Peyer's patch (tissue), 4 donors: ENCODE measurements around the gene UBE2V1. TPM values are rescaled to one million over a fixed set of nuclear protein-coding genes. Genes with fewer than 3 reads are reported as not detected.
"Not testable (repeated sequence)": the region's sequence is repeated elsewhere in the genome, so short reads cannot be mapped to it uniquely, and the experiment has no call there.

Source experiments
- DNase-seq, 3 donors: peaks; one replicate each; pipeline ENCODE4 v3.0.0-alpha.2; 2017 to 2019
- H3K27ac ChIP-seq, 4 donors: fragments of 200-600 bp; sonication (generic); one replicate each; pipeline ENCODE4 v1.5.1; 2016 to 2019
- H3K27me3 ChIP-seq, 2 donors: fragments of 200-600 bp; sonication (generic); one replicate each; pipeline ENCODE4 v1.5.1; 2019
- H3K36me3 ChIP-seq, 3 donors: fragments of 200-600 bp; sonication (generic); one replicate each; pipeline ENCODE4 v1.5.1; 2016 to 2019
- H3K4me1 ChIP-seq, 4 donors: fragments of 200-600 bp; sonication (generic); one replicate each; pipeline ENCODE4 v1.5.1; 2016 to 2019
- H3K4me3 ChIP-seq, 4 donors: fragments of 200-600 bp; sonication (generic); 1 replicate in 3 of 4; 2 replicates in 1 of 4; pipeline ENCODE4 v1.5.1; 2016 to 2019; ENCODE audit warnings: mild to moderate bottlenecking in 1 of 4
- H3K9me3 ChIP-seq, 4 donors: fragments of 200-600 bp; sonication (generic); one replicate each; pipeline ENCODE4 v1.5.1; 2016 to 2019; ENCODE audit warnings: mild to moderate bottlenecking in 1 of 4
- POLR2A ChIP-seq, 2 donors: fragments of 450-650 bp; IDR thresholded peaks; one replicate each; pipeline ENCODE4 v1.5.1; 2017; ENCODE audit warnings: antibody characterized with exemption in 2 of 2, mild to moderate bottlenecking in 2 of 2, moderate library complexity in 2 of 2
- total RNA-seq, 4 donors: library from RNA; depleted of rRNA; stranded (reverse); fragments of >200 nt; gene quantifications; one replicate each; pipeline ENCODE4 v1.1.0, GENCODE V29; 2016
- TF ChIP-seq, protein P1 (sequence below), 6 experiments: fragments of 450-650 bp in 4 of 6; fragments of 200-600 bp in 2 of 6; sonication (generic) in 1 of 6; IDR thresholded peaks; one replicate each; pipeline ENCODE4 v1.5.1; 2017 to 2019; ENCODE audit warnings: antibody characterized with exemption in 6 of 6, mild to moderate bottlenecking in 3 of 6, moderate library complexity in 1 of 6

UBE2V1 gene
- total RNA-seq, 4 donors from 2014 or later, result 94.4 to 111 (median 105) TPM

DNA sequence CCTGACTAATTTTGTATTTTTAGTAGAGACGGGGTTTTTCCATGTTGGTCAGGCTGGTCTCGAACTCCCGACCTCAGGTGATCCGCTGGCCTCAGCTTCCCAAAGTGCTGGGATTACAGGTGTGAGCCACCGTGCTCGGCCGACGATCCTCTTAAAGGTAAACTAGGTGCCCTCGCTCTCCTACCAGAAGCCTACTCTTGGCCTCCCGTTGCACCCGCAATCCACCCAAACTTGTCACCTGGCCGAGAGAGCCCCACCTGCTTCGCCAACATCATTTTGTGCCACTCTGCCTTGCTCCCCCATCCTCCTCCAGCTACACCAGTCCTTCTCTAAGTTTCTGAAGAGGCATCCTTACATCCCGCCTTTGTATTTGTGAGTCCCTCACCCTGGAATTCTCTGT is 10.4 kb downstream of the UBE2V1 start:
- H3K27me3 ChIP-seq, H3K36me3 ChIP-seq, H3K9me3 ChIP-seq, H3K4me3 ChIP-seq, DNase-seq, H3K27ac ChIP-seq: not testable (repeated sequence)
- H3K4me1 ChIP-seq, result peaks cover 0 to 47% (median 4%) of the 10 kb centered on the region in 4 donors

- Histone ChIP-seq H3K4me3 (no peak overlapping the region), H3K4me1 (peaks cover 0 to 47% (median 4%) of the 10 kb centered on the region in 4 donors), H3K36me3 (no peaks in the 10 kb centered on the region), H3K27me3 (no peaks in the 10 kb centered on the region), H3K9me3 (no peaks in the 10 kb centered on the region), H3K27ac (no peak overlapping the region)
- DNase-seq, result no peak
- TF ChIP-seq POLR2A (IDR thresholded peaks at IDR 0.05), result no peak
- TF ChIP-seq, protein P1, sequence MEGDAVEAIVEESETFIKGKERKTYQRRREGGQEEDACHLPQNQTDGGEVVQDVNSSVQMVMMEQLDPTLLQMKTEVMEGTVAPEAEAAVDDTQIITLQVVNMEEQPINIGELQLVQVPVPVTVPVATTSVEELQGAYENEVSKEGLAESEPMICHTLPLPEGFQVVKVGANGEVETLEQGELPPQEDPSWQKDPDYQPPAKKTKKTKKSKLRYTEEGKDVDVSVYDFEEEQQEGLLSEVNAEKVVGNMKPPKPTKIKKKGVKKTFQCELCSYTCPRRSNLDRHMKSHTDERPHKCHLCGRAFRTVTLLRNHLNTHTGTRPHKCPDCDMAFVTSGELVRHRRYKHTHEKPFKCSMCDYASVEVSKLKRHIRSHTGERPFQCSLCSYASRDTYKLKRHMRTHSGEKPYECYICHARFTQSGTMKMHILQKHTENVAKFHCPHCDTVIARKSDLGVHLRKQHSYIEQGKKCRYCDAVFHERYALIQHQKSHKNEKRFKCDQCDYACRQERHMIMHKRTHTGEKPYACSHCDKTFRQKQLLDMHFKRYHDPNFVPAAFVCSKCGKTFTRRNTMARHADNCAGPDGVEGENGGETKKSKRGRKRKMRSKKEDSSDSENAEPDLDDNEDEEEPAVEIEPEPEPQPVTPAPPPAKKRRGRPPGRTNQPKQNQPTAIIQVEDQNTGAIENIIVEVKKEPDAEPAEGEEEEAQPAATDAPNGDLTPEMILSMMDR (IDR thresholded peaks at IDR 0.05), result no peak
These were observed 11.1 kb downstream of the UBE2V1 start for GRCh38 chr20:50101887-50102286.

DNA sequence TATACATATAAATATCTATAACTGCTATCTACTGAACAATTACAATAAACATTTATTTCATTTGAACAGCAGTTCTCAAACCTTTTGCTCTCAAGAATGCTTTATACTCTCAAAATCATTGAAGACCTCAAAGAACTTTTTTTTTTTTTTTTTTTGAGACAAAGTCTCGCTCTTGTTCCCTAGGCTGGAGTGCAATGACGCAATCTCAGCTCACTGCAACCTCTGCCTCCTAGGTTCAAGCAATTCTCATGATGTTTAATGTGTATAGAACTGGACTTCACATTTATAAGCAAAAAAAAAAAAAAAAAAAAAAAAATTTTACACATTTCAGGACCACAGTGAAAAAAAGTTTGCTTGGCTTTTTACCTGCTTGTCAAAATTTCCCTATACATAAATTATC is 11.7 kb downstream of the UBE2V1 start:
- no peak for DNase-seq
- peaks cover 0 to 47% (median 4%) of the 10 kb centered on the region in 4 donors for H3K4me1 ChIP-seq
- no peaks in the 10 kb centered on the region for H3K9me3 ChIP-seq
- no peak overlapping the region for H3K4me3 ChIP-seq
- H3K27ac ChIP-seq, result no peak overlapping the region
- H3K36me3 ChIP-seq, result peaks cover 0 to 4% (median 0%) of the 10 kb centered on the region in 3 donors
- H3K27me3 ChIP-seq, result no peaks in the 10 kb centered on the region
- no peak for TF ChIP-seq POLR2A (IDR thresholded peaks at IDR 0.05)
- TF ChIP-seq, protein P1 (IDR thresholded peaks at IDR 0.05), result no peak

- Histone ChIP-seq H3K27me3 (no peaks in the 10 kb centered on the region), H3K4me3 (no peak overlapping the region), H3K27ac (no peak overlapping the region), H3K36me3 (peaks cover 0 to 11% (median 0%) of the 10 kb centered on the region in 3 donors), H3K4me1 (peaks cover 0 to 49% (median 4%) of the 10 kb centered on the region in 4 donors), H3K9me3 (no peaks in the 10 kb centered on the region)
- no peak for DNase-seq
- TF ChIP-seq POLR2A (IDR thresholded peaks at IDR 0.05), result no peak
- TF ChIP-seq, protein P1 (IDR thresholded peaks at IDR 0.05), result no peak
These were observed 12.4 kb downstream of the UBE2V1 start for GRCh38 chr20:50100552-50100951.

DNA sequence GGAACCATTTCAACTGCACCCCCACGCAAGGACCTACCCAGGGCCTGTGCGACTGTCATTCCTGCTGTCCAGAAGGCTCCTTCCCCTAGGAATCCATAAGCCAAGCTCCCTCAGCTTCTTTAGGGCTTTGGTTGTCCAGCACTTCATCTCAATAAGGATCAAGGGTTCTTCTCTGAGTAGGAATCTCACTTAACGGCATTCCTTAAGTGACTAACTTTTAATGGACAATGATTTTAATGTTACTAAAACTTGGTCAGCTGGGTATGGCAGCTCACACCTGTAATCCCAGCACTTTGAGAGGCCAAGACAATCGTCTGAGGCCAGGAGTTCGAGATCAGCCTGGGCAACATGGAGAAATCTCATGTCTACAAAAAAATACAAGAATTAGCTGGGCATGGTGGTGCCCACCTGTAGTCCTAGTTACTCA is 13.4 kb downstream of the UBE2V1 start:
- Histone ChIP-seq H3K27me3 (no peaks in the 10 kb centered on the region), H3K36me3 (peaks cover 0 to 21% (median 0%) of the 10 kb centered on the region in 3 donors), H3K27ac (no peak overlapping the region), H3K4me3 (no peak overlapping the region), H3K9me3 (no peaks in the 10 kb centered on the region), H3K4me1 (peaks cover 0 to 52% (median 4%) of the 10 kb centered on the region in 4 donors)
- no peak for DNase-seq
- TF ChIP-seq, protein P1 (IDR thresholded peaks at IDR 0.05), result no peak
- no peak for TF ChIP-seq POLR2A (IDR thresholded peaks at IDR 0.05)

DNA sequence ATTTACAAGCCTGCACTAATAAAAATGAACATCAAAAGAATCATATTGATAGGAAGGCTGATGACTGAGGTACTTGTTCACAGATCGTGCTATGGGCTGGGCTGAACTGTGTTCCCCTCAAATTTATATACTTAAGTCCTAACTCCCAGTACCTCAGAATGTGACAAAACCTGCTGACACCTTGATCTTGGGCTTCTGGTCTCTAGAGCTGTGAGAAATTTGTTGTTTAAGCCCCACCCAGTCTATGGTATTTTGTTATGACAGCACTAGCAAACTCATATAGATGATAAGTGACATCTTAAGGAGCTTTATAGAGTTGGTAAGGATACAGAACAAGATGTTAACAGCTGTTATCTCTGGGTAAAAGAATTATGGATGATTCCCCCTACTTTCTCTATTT is 13.8 kb downstream of the UBE2V1 start:
- TF ChIP-seq POLR2A (IDR thresholded peaks at IDR 0.05), result no peak
- TF ChIP-seq, protein P1 (IDR thresholded peaks at IDR 0.05), result no peak
- H3K4me1 ChIP-seq, result peaks cover 0 to 52% (median 4%) of the 10 kb centered on the region in 4 donors

More for the DNA sequence above, 13.8 kb downstream of the UBE2V1 start:
- no peak overlapping the region for H3K27ac ChIP-seq
- no peak for DNase-seq
- no peak overlapping the region for H3K4me3 ChIP-seq
- H3K9me3 ChIP-seq, result no peaks in the 10 kb centered on the region
- H3K36me3 ChIP-seq, result peaks cover 0 to 24% (median 0%) of the 10 kb centered on the region in 3 donors
- no peaks in the 10 kb centered on the region for H3K27me3 ChIP-seq
